GM19395 (cell line): ENCODE data around the gene IQUB.
A peak's percentile ranks its signal among the peaks of the same experiment; 100 is the strongest.
"Not testable (repeated sequence)": the region's sequence is repeated elsewhere in the genome, so short reads cannot be mapped to it uniquely, and the experiment has no call there.

Source experiments
- ATAC-seq: cut with Tn5 transposase; IDR thresholded peaks from one replicate; pipeline ENCODE4 v1.9.1; 2021; ENCODE audit warnings: mild to moderate bottlenecking, moderate library complexity; ENCODE audit not compliant: unreplicated experiment

IQUB gene

GRCh38 chr7:123548406-123548805 lies 14.0 kb upstream of the IQUB start:
- ATAC-seq: no peak

- ATAC-seq: no peak
Observed at GRCh38 chr7:123539871-123540270, 5.5 kb upstream of the IQUB start.

DNA sequence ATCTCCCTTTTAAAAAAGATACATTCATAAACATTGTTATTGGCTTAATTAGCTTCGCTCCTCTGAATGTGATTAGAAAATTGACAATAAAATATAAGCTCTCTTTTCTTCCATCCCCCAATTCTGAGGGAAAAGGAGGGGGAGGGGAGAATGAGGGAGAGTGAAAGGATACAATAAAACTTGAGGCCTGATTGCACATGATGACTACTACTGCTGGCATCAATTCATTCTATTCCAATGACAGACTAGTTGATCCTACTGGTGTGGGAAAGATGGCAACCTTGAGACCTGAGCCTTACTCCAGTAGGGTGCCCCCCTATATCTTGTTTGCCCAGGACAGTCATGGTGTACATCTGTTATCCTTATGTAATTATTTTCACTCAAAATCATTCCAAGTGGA lies 4.5 kb upstream of the IQUB start:
- ATAC-seq: no peak

DNA sequence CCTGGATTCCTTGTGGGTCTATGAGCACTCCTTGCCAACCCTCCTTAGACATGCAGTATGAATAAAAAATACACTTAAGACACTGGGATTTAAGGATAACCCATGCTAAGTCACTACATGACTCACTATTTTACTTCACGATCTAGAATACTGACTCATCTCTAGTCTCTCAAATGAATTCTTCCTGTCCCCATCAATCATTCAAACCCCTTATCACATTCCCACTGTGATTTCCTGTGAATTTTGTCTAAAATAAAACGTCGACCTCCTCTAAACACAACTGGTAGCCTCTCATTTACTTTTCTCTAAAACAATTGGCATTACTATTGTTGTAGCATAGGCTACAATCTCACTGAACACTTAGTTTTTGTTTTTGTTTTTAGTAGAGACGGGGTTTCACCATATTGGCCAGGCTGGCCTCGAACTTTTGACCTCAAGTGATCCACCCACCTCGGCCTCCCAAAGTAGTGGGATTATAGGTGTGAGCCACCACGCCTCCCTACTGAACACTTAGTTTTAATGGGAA lies 3.9 kb upstream of the IQUB start:
- no peak for ATAC-seq

DNA sequence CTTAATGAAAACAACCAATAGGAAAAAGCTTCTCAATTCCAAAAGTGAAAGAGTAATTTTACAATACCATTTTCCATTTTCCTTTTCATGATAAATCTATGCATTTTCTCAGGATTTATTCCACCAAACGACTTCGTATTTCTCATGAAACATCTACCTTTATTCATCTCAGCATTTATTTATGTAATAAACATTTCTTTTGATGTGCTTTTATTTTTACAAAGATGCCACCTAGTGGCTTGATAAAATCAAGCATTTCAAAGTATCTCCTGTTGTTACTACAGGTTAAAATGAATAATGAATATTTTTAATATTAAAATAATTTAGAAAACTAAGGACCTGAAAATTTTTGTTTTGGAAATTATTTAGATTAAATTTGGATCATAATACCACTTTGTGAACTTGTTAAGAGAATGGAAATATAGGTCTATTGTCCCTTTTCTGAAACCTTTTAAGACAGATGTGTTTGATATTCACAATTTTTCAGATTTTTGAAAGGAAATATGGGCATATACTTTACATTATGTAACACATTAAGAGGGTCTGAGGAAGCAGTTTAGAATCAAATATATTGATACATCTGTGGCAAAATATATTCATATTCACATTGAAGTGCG lies 2.7 kb upstream of the IQUB start:
- no peak for ATAC-seq

- no peak for ATAC-seq
Observed at GRCh38 chr7:123535517-123535916, 1.1 kb upstream of the IQUB start.

DNA sequence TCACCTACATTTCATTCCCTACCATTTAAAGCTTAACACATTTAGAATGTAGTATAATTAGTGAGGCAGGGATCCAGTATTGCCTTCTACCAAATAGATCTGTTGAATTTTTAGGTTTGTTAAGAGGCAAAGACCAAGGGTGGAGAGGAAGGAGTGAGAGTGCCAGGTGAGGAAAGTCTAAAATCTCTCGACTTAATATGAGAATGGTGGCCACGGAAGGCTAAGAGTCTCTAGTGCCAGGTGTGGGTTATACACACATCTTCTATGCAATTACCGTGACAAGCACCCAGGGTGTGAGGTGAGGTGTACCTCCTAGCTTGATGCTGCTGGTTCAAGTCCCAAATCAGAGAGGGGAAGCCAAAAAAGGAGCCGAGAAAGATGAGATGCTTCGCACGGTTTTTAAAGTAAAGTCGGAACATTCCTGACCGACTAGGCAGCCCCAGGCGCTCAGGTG lies 439 bp downstream of the IQUB start:
- ATAC-seq: peak; percentile 24

GRCh38 chr7:123533553-123533917 lies 860 bp downstream of the IQUB start:
- no peak for ATAC-seq

DNA sequence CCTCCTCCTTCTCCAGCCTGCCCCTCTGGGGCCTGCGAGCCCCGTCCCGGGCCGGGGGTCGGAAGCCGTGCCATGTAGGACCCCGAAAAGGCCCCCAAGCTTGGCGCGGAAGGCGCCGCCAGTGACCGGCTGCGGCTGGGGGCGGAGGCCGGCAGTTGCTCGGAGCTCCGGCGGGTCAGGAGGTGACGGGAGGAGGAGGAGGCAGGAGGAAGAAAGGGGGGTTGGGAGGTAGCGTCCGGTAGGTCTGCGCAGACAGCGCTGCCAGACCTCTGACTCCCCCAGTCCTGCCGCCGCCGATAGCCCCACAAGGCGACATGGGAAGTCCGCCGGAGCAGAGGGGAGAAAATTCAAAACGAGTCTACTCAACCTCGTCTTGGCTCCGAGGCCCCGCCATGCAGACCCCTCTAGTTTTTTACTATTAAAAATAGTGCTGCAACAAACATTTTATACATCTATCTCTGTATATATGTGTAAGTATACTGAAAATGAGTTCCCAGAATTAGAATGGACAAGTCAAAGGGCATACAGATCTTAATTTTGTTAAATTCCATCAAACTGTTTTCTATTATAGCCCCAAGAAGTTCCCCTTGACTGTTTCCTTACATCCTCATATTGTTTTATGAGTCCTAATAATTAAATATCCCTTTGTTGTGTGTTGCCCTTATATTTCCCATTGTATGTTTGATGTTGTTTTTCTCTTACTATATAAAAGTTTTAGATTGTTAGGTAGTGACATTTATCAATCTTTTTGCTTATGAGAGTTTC lies 1.4 kb downstream of the IQUB start:
- peak; percentile 28 for ATAC-seq

DNA sequence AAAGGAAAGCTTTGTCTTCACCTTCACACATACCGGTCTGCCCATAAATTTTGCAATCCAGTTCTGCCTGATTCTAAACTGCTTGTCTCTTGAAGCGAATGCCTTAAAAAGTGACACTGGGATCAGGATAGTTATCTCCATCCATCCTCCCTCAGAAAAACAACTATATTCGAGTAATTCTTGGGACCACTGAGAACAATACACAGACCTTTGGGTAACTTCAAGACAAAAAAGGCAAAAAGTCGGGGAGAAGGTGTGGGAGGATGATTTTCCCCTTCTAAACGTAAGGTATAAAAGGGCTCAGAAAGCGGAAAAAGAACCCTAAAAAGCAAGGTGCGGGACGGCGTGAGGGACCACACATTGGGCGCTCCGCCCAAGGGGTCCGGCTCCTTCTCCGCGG lies 2.1 kb downstream of the IQUB start:
- ATAC-seq: not testable (repeated sequence)

GRCh38 chr7:123530035-123530591 lies 4.3 kb downstream of the IQUB start:
- not testable (repeated sequence) for ATAC-seq

- no peak for ATAC-seq
Observed at GRCh38 chr7:123528265-123528664, 6.1 kb downstream of the IQUB start.

- ATAC-seq: not testable (repeated sequence)
Observed at GRCh38 chr7:123527712-123528225, 6.6 kb downstream of the IQUB start.

GRCh38 chr7:123526533-123526932 lies 7.9 kb downstream of the IQUB start:
- not testable (repeated sequence) for ATAC-seq

- ATAC-seq: no peak
Observed at GRCh38 chr7:123522066-123522465, 12.3 kb downstream of the IQUB start.

DNA sequence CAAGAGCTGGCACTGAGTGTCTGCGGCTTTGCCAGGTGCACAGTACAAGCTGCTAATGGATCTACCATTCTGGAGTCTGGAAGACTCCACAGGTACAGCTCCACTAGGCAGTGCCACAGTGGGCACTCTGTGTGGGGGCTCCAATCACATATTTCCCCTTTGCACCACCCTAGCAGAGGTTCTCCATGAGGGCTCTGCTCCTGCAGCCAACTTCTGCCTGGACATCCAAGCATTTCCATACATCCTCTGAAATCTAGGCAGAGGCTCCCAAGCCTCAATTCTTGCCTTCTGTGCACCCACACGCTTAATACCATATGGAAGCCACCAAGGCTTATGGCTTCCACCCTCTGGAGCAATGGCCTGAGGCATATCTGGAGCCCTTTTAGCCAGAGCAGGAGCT lies 29.2 kb downstream of the IQUB start:
- no peak for ATAC-seq

DNA sequence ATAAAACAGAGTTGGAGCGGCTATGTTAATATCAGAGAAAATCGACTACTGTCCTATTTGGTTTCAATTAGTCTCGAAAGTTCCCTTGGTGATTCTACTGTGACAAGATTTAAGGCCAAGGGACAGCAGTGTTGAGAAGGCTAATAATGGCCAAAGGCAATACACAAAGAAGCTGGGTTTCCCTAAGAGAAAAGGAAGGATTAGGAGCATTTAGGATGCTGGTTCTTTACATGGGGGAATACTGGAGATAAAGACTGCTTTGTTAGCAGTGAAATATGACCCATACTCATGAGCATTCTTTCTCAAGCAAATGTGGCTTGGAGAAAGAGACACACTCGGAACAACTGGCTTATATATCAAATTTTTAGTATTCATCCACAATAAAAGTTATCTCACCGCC lies 32.2 kb downstream of the IQUB start:
- ATAC-seq: no peak

GRCh38 chr7:123500878-123501489 lies 33.4 kb downstream of the IQUB start:
- no peak for ATAC-seq

- no peak for ATAC-seq
Observed at GRCh38 chr7:123499211-123499970, 35.0 kb downstream of the IQUB start.

GRCh38 chr7:123498601-123499000 lies 35.8 kb downstream of the IQUB start:
- ATAC-seq: no peak

GRCh38 chr7:123498031-123498430 lies 36.4 kb downstream of the IQUB start:
- ATAC-seq: no peak
